GM23248 (cell line): Measurements from ENCODE around the gene MATN3.

ENCODE experiments used
- EZH2 ChIP-seq: fragments of 200-600 bp; sonication (generic); IDR thresholded peaks from 2 replicates; pipeline ENCODE4 v1.6.1; 2018; ENCODE audit warnings: antibody characterized with exemption, mild to moderate bottlenecking; ENCODE audit not compliant: insufficient read depth, poor library complexity, severe bottlenecking
- EZH2phosphoT487 ChIP-seq: fragments of 200-600 bp; sonication (generic); IDR thresholded peaks from 2 replicates; pipeline ENCODE4 v1.6.1; 2018; ENCODE audit warnings: antibody characterized with exemption, moderate library complexity, mild to moderate bottlenecking, low read depth; ENCODE audit not compliant: insufficient read depth

GRCh38 chr2:20061476-20061875 is 49.0 kb upstream of the MATN3 start:
- TF ChIP-seq EZH2phosphoT487: no peak
- TF ChIP-seq EZH2: no peak
